NCI-H526 treated with DMSO at 0.1 percent for 48 hours (cell line): ENCODE measurements around the gene SWT1.

Experiments used
- DNase-seq: peaks from one replicate; lab custom pipeline; 2025; lab: John Stamatoyannopoulos, UW

The SWT1 gene

GRCh38 chr1:185156854-185157598 is at the start of gene SWT1, which contains the start of gene TRMT1L:
Gene SWT1, plus strand, starts transcription at chr1:185157167. Its CDS starts 3,675 bp downstream, at chr1:185160842.
Gene TRMT1L, minus strand, starts transcription at chr1:185156953. Its CDS starts 241 bp downstream, at chr1:185156712.
- peak; percentile 100 for DNase-seq

- no peak for DNase-seq
Measured at GRCh38 chr1:185108321-185108720, 48.6 kb upstream of the SWT1 start.

GRCh38 chr1:185110145-185110544 is 46.8 kb upstream of the SWT1 start:
- DNase-seq, result no peak

- no peak for DNase-seq
Measured at GRCh38 chr1:185111873-185112272, 45.1 kb upstream of the SWT1 start.

GRCh38 chr1:185112356-185112755 is 44.6 kb upstream of the SWT1 start:
- no peak for DNase-seq

- no peak for DNase-seq
Measured at GRCh38 chr1:185129708-185130107, 27.3 kb upstream of the SWT1 start.

GRCh38 chr1:185132534-185132933 is 24.4 kb upstream of the SWT1 start:
- DNase-seq, result no peak

GRCh38 chr1:185137896-185138545 is 18.9 kb upstream of the SWT1 start:
- no peak for DNase-seq

- DNase-seq, result no peak
Measured at GRCh38 chr1:185139246-185139645, 17.7 kb upstream of the SWT1 start.

- DNase-seq, result no peak
Measured at GRCh38 chr1:185144233-185144632, 12.7 kb upstream of the SWT1 start.

GRCh38 chr1:185151215-185151614 is 5.8 kb upstream of the SWT1 start:
- no peak for DNase-seq

- DNase-seq, result no peak
Measured at GRCh38 chr1:185152187-185152767, 4.7 kb upstream of the SWT1 start.

GRCh38 chr1:185154912-185155513 is 2.0 kb upstream of the SWT1 start:
- no peak for DNase-seq

GRCh38 chr1:185155600-185156287 is 1.2 kb upstream of the SWT1 start:
- DNase-seq, result peak; percentile 72

GRCh38 chr1:185156288-185156853 is 596 bp upstream of the SWT1 start:
- DNase-seq, result no peak

GRCh38 chr1:185157599-185158412 is 839 bp downstream of the SWT1 start:
- no peak for DNase-seq

GRCh38 chr1:185158800-185159199 is 1.8 kb downstream of the SWT1 start:
- DNase-seq, result no peak

- no peak for DNase-seq
Measured at GRCh38 chr1:185159966-185160365, 3.0 kb downstream of the SWT1 start.

GRCh38 chr1:185162491-185162890 is 5.5 kb downstream of the SWT1 start:
- no peak for DNase-seq

GRCh38 chr1:185166106-185166505 is 9.1 kb downstream of the SWT1 start:
- DNase-seq, result no peak

- peak; percentile 96 for DNase-seq
Measured at GRCh38 chr1:185170291-185170848, 13.4 kb downstream of the SWT1 start.
